Mucosa of rectum (tissue), 2 donors: ENCODE results near the gene COL26A1.

ENCODE experiments used
- H3K27ac ChIP-seq, 2 donors: one replicate each; pipeline ENCODE4 v1.7.0; 2013; ENCODE audit warnings: inconsistent platforms in 2 of 2, low read depth in 2 of 2, low read length in 2 of 2
- H3K27me3 ChIP-seq, 2 donors: one replicate each; pipeline ENCODE4 v1.7.0; 2013; ENCODE audit warnings: low read length in 2 of 2; ENCODE audit not compliant: control insufficient read depth in 2 of 2, insufficient read depth in 2 of 2
- H3K36me3 ChIP-seq, 2 donors: one replicate each; pipeline ENCODE4 v1.7.0; 2013; ENCODE audit warnings: low read length in 2 of 2; ENCODE audit not compliant: control insufficient read depth in 2 of 2, insufficient read depth in 2 of 2
- H3K4me1 ChIP-seq, 2 donors: one replicate each; pipeline ENCODE4 v1.7.0; 2013; ENCODE audit warnings: low read length in 2 of 2, mild to moderate bottlenecking in 1 of 2; ENCODE audit not compliant: control insufficient read depth in 2 of 2, insufficient read depth in 2 of 2
- H3K4me3 ChIP-seq, 2 donors: one replicate each; pipeline ENCODE4 v1.7.0; 2013; ENCODE audit warnings: low read length in 2 of 2
- H3K9ac ChIP-seq, 2 donors: one replicate each; pipeline ENCODE4 v1.7.0; 2013; ENCODE audit warnings: low read length in 2 of 2, low read depth in 1 of 2, mild to moderate bottlenecking in 1 of 2
- H3K9me3 ChIP-seq, 2 donors: one replicate each; pipeline ENCODE4 v1.7.0; 2013; ENCODE audit warnings: low read length in 2 of 2; ENCODE audit not compliant: control insufficient read depth in 2 of 2
- donor health status: healthy.
- donor health status: Normal muscosa, but diverticular disease.

COL26A1 gene

GRCh38 chr7:101368422-101369165 is 5.9 kb downstream of the COL26A1 start:
- no peak overlapping the region for H3K27ac ChIP-seq
- H3K9me3 ChIP-seq = no peaks in the 10 kb centered on the region
- H3K9ac ChIP-seq = no peak overlapping the region
- no peak overlapping the region for H3K4me3 ChIP-seq
- H3K36me3 ChIP-seq = no peaks in the 10 kb centered on the region
- peaks cover 0 to 3% of the 10 kb centered on the region in 2 donors for H3K4me1 ChIP-seq
- peaks cover 11 to 15% of the 10 kb centered on the region in 2 donors for H3K27me3 ChIP-seq

GRCh38 chr7:101370836-101371235 is 8.2 kb downstream of the COL26A1 start:
- H3K4me1 ChIP-seq = no peaks in the 10 kb centered on the region
- no peak overlapping the region for H3K9ac ChIP-seq
- peaks cover 6 to 8% of the 10 kb centered on the region in 2 donors for H3K27me3 ChIP-seq
- no peak overlapping the region for H3K27ac ChIP-seq
- H3K4me3 ChIP-seq = no peak overlapping the region
- H3K36me3 ChIP-seq = no peaks in the 10 kb centered on the region
- H3K9me3 ChIP-seq = no peaks in the 10 kb centered on the region

GRCh38 chr7:101373812-101374614 is 11.3 kb downstream of the COL26A1 start:
- Histone ChIP-seq H3K9me3 (no peaks in the 10 kb centered on the region), H3K27me3 (peaks cover 2 to 4% of the 10 kb centered on the region in 2 donors), H3K4me3 (no peak overlapping the region), H3K36me3 (no peaks in the 10 kb centered on the region), H3K4me1 (no peaks in the 10 kb centered on the region), H3K27ac (no peak overlapping the region), H3K9ac (no peak overlapping the region)

- Histone ChIP-seq H3K4me1 (no peaks in the 10 kb centered on the region), H3K36me3 (no peaks in the 10 kb centered on the region), H3K9me3 (no peaks in the 10 kb centered on the region), H3K27ac (no peak overlapping the region), H3K27me3 (peaks cover 2 to 4% of the 10 kb centered on the region in 2 donors), H3K9ac (no peak overlapping the region), H3K4me3 (no peak overlapping the region)
Observed at GRCh38 chr7:101374990-101375389, 12.3 kb downstream of the COL26A1 start.

GRCh38 chr7:101376601-101377000 is 13.9 kb downstream of the COL26A1 start:
- no peaks in the 10 kb centered on the region for H3K36me3 ChIP-seq
- no peaks in the 10 kb centered on the region for H3K9me3 ChIP-seq
- H3K27me3 ChIP-seq = peaks cover 2 to 4% of the 10 kb centered on the region in 2 donors
- H3K4me3 ChIP-seq = no peak overlapping the region
- H3K4me1 ChIP-seq = no peaks in the 10 kb centered on the region
- no peak overlapping the region for H3K9ac ChIP-seq
- H3K27ac ChIP-seq = no peak overlapping the region

GRCh38 chr7:101377189-101377736 is 14.6 kb downstream of the COL26A1 start:
- H3K36me3 ChIP-seq = no peaks in the 10 kb centered on the region
- peaks cover 2 to 4% of the 10 kb centered on the region in 2 donors for H3K27me3 ChIP-seq
- H3K4me1 ChIP-seq = no peaks in the 10 kb centered on the region
- H3K9ac ChIP-seq = no peak overlapping the region
- no peak overlapping the region for H3K27ac ChIP-seq
- no peak overlapping the region for H3K4me3 ChIP-seq
- H3K9me3 ChIP-seq = no peaks in the 10 kb centered on the region

- Histone ChIP-seq H3K9me3 (no peaks in the 10 kb centered on the region), H3K27me3 (peaks cover 0 to 1% of the 10 kb centered on the region in 2 donors), H3K36me3 (no peaks in the 10 kb centered on the region), H3K4me1 (no peaks in the 10 kb centered on the region), H3K27ac (no peak overlapping the region), H3K4me3 (no peak overlapping the region), H3K9ac (no peak overlapping the region)
Observed at GRCh38 chr7:101378751-101379174, 16.1 kb downstream of the COL26A1 start.

- H3K27ac ChIP-seq = no peak overlapping the region
- no peaks in the 10 kb centered on the region for H3K27me3 ChIP-seq
- H3K4me3 ChIP-seq = no peak overlapping the region
- no peaks in the 10 kb centered on the region for H3K36me3 ChIP-seq
- no peak overlapping the region for H3K9ac ChIP-seq
- H3K9me3 ChIP-seq = no peaks in the 10 kb centered on the region
- no peaks in the 10 kb centered on the region for H3K4me1 ChIP-seq
Observed at GRCh38 chr7:101379302-101379701, 16.6 kb downstream of the COL26A1 start.

GRCh38 chr7:101381549-101382111 is 19.0 kb downstream of the COL26A1 start:
- Histone ChIP-seq H3K9ac (no peak overlapping the region), H3K9me3 (no peaks in the 10 kb centered on the region), H3K4me3 (no peak overlapping the region), H3K4me1 (peaks cover 0 to 2% of the 10 kb centered on the region in 2 donors), H3K27me3 (peaks cover 3% of the 10 kb centered on the region in 2 donors), H3K36me3 (no peaks in the 10 kb centered on the region), H3K27ac (no peak overlapping the region)

- H3K9me3 ChIP-seq = no peaks in the 10 kb centered on the region
- no peaks in the 10 kb centered on the region for H3K36me3 ChIP-seq
- H3K4me3 ChIP-seq = no peak overlapping the region
- peaks cover 6 to 8% of the 10 kb centered on the region in 2 donors for H3K27me3 ChIP-seq
- no peak overlapping the region for H3K9ac ChIP-seq
- no peak overlapping the region for H3K27ac ChIP-seq
- H3K4me1 ChIP-seq = peaks cover 0 to 5% of the 10 kb centered on the region in 2 donors
Observed at GRCh38 chr7:101382937-101383336, 20.3 kb downstream of the COL26A1 start.
